Epithelial cell of esophagus (primary cell): ENCODE measurements around the gene YARS2.

Experiments used
- DNase-seq: peaks from one replicate; pipeline ENCODE4 v3.0.0; 2010; ENCODE audit warnings: low read depth
- H3K4me3 ChIP-seq: 2 replicates; pipeline ENCODE4 v1.5.1; 2011; ENCODE audit warnings: mild to moderate bottlenecking, low read length, control low read depth
- TF ChIP-seq, protein P1 (sequence below): IDR thresholded peaks from 2 replicates; pipeline ENCODE4 v1.5.1; 2011; ENCODE audit warnings: low read depth, mild to moderate bottlenecking, low read length, control low read depth, inconsistent platforms; ENCODE audit not compliant: insufficient read depth; ENCODE audit errors: missing control alignments

YARS2 gene

GRCh38 chr12:32785557-32785956, 29.9 kb upstream of the YARS2 start:
- TF ChIP-seq, protein P1, sequence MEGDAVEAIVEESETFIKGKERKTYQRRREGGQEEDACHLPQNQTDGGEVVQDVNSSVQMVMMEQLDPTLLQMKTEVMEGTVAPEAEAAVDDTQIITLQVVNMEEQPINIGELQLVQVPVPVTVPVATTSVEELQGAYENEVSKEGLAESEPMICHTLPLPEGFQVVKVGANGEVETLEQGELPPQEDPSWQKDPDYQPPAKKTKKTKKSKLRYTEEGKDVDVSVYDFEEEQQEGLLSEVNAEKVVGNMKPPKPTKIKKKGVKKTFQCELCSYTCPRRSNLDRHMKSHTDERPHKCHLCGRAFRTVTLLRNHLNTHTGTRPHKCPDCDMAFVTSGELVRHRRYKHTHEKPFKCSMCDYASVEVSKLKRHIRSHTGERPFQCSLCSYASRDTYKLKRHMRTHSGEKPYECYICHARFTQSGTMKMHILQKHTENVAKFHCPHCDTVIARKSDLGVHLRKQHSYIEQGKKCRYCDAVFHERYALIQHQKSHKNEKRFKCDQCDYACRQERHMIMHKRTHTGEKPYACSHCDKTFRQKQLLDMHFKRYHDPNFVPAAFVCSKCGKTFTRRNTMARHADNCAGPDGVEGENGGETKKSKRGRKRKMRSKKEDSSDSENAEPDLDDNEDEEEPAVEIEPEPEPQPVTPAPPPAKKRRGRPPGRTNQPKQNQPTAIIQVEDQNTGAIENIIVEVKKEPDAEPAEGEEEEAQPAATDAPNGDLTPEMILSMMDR = no peak
- DNase-seq = no peak
- H3K4me3 ChIP-seq = no peak overlapping the region

- H3K4me3 ChIP-seq = no peak overlapping the region
- DNase-seq = no peak
- TF ChIP-seq, protein P1 = no peak
These were observed 27.3 kb upstream of the YARS2 start for GRCh38 chr12:32783029-32783428.

GRCh38 chr12:32780071-32780470, 24.4 kb upstream of the YARS2 start:
- no peak overlapping the region for H3K4me3 ChIP-seq
- DNase-seq = no peak
- TF ChIP-seq, protein P1 = no peak

DNA sequence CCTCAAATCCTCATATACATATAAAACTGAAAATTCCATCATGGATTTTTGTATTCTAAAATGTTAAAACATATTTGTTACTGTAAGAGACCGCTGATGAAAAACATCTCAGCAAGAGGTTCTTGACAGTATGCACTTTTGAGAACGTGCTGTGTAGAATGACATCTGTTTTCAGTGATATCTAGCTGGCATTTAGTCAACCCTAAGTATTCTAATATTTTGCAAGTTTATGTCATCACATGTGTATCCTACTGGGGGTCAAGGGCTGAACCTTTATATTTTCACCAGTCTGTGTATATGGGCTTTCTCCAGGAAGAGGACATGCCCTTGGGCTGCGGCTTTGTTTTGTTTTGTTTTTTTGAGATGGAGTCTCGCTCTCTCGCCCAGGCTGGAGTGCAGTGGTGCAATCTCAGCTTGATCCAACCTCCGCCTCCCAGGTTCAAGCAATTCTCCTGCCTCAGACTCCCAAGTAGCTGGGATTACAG, 22.0 kb upstream of the YARS2 start:
- H3K4me3 ChIP-seq = no peak overlapping the region
- no peak for DNase-seq
- TF ChIP-seq, protein P1 = no peak

DNA sequence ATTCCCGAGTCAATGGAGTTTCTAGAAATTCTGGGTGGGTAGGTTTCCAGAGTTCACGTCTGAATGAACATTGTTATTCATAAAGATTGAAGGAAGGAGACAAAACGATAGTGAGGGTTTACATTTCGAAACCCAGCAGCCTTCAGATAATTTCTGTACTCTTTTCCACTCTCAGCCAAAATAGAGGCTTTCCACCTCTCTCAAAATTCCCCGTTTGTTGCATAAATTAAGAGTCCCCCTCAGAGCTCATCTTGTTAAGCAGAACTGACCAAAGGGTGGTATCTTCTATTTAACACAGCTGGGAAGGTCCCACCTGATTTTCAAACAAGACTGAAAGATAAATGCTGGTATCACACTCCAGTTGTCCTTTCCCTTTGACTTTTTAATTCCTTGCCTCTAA, 21.5 kb upstream of the YARS2 start:
- no peak for DNase-seq
- TF ChIP-seq, protein P1 = no peak

DNA sequence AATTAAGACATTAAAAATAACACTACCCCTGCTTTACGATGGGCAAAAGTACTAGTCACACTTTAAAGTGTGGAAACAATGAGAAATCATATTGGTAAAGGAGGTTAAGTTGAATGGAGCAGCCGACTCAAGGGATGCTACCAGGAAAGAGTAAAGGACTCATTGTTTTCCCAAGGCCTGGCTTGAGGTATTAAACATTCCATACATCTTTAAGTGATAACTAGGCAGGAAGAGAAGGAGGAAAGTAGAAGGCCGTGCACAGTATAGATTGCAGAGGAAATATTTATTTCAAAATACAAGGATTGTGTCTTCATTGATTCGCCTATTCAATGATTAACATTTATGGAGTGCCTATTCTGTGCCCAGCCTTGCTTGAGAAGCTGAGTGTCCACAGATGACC, 20.6 kb upstream of the YARS2 start:
- TF ChIP-seq, protein P1 = no peak
- no peak overlapping the region for H3K4me3 ChIP-seq
- DNase-seq = peak; percentile 44

More for the DNA sequence above, 21.5 kb upstream of the YARS2 start:
- no peak overlapping the region for H3K4me3 ChIP-seq

- no peak overlapping the region for H3K4me3 ChIP-seq
- TF ChIP-seq, protein P1 = no peak
- no peak for DNase-seq
These were observed 18.0 kb upstream of the YARS2 start for GRCh38 chr12:32773691-32774090.
